BLaER1 (cell line): ENCODE data around the gene ZNF22.

Source experiments
- H3K27ac ChIP-seq: shearing (Covaris generic); formaldehyde crosslinking; 2 replicates; pipeline ENCODE4 v1.8.1; 2022
- H3K27me3 ChIP-seq: shearing (Covaris generic); formaldehyde crosslinking; 2 replicates; pipeline ENCODE4 v1.8.1; 2022
- H3K36me3 ChIP-seq: shearing (Covaris generic); formaldehyde crosslinking; 2 replicates; pipeline ENCODE4 v1.8.1; 2022
- H3K4me1 ChIP-seq: shearing (Covaris generic); formaldehyde crosslinking; 2 replicates; pipeline ENCODE4 v1.8.1; 2022
- H3K4me2 ChIP-seq: shearing (Covaris generic); formaldehyde crosslinking; 2 replicates; pipeline ENCODE4 v1.8.1; 2022
- H3K4me3 ChIP-seq: shearing (Covaris generic); formaldehyde crosslinking; 2 replicates; pipeline ENCODE4 v1.8.1; 2022
- H3K9ac ChIP-seq: shearing (Covaris generic); formaldehyde crosslinking; 2 replicates; pipeline ENCODE4 v1.8.1; 2022
- H3K9me3 ChIP-seq: shearing (Covaris generic); formaldehyde crosslinking; 2 replicates; pipeline ENCODE4 v1.8.1; 2022
- H4K20me1 ChIP-seq: shearing (Covaris generic); formaldehyde crosslinking; 2 replicates; pipeline ENCODE4 v1.8.1; 2022
- Cebpa-rat ChIP-seq: shearing (Covaris generic); IDR thresholded peaks from 2 replicates; pipeline ENCODE4 v1.8.1; 2022

Gene ZNF22

DNA sequence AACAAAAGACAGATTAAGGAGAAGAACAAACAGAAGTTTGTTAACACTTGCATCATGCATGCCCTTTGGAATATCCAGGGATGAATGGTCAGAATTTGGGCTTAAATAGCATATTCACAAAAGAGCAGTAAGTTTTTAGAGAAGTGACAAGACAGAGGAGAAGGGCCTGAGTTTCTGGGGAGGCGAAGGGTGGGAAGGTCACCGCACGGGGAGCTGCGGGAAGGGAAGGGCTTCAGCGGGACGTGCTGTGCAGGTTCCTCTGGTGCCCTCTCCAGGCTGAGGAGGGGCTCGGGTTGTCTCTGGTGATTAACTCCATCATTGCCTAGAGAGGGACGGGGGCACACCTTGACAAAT lies 10.4 kb upstream of the ZNF22 start:
- TF ChIP-seq Cebpa-rat = no peak
- H3K4me1 ChIP-seq = peaks cover 75% of the 10 kb centered on the region
- no peak overlapping the region for H3K4me3 ChIP-seq
- H3K9ac ChIP-seq = no peak overlapping the region
- peaks cover 9% of the 10 kb centered on the region; the same call in 1 of the 2 replicates for H3K36me3 ChIP-seq
- H4K20me1 ChIP-seq = no peaks in the 10 kb centered on the region
- H3K27me3 ChIP-seq = no peaks in the 10 kb centered on the region
- H3K9me3 ChIP-seq = no peaks in the 10 kb centered on the region
- H3K4me2 ChIP-seq = peak overlapping the region; percentile 50
- H3K27ac ChIP-seq = no peak overlapping the region

- H3K4me1 ChIP-seq = peaks cover 82% of the 10 kb centered on the region
- no peaks in the 10 kb centered on the region for H3K9me3 ChIP-seq
- no peak for TF ChIP-seq Cebpa-rat
- 0 out of 2 replicates have a peak overlapping the region, but pooled peaks have one; percentile 18 for H3K9ac ChIP-seq
- no peaks in the 10 kb centered on the region for H3K27me3 ChIP-seq
- H3K27ac ChIP-seq = peak overlapping the region; percentile 19; the same call in 1 of the 2 replicates
- no peaks in the 10 kb centered on the region for H4K20me1 ChIP-seq
- H3K4me2 ChIP-seq = peak overlapping the region; percentile 50; the same call in 1 of the 2 replicates
- no peak overlapping the region for H3K4me3 ChIP-seq
- H3K36me3 ChIP-seq = peaks cover 5% of the 10 kb centered on the region; the same call in 1 of the 2 replicates
Observed at GRCh38 chr10:44990965-44991364, 9.8 kb upstream of the ZNF22 start.

DNA sequence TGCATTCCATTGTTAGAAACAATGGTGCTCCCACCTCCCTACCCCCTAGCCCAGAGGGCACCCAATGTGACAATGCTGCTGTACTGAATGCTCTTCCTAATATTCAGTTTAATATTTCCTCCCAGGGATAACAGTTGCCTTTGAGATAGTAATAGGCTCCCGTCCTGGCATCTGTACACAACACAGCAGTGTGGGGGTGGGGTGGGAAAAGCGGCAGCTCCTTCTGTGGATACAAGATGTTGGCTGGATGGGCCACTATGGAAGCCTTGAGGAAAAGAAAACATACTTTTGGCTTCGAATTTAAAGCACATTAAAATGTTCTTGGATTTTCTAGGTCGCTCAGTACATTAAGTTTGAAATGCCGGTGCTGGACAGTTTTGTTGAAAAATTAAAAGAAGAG lies 9.2 kb upstream of the ZNF22 start:
- H3K4me3 ChIP-seq = no peak overlapping the region
- H3K9ac ChIP-seq = no peak overlapping the region
- H3K27me3 ChIP-seq = no peaks in the 10 kb centered on the region
- H3K9me3 ChIP-seq = no peaks in the 10 kb centered on the region
- no peak for TF ChIP-seq Cebpa-rat
- H3K27ac ChIP-seq = peak overlapping the region; percentile 19; the same call in 1 of the 2 replicates
- peaks cover 5% of the 10 kb centered on the region; the same call in 1 of the 2 replicates for H3K36me3 ChIP-seq
- no peaks in the 10 kb centered on the region for H4K20me1 ChIP-seq
- H3K4me2 ChIP-seq = peak overlapping the region; percentile 97
- peaks cover 85% of the 10 kb centered on the region for H3K4me1 ChIP-seq

GRCh38 chr10:44992070-44992731 lies 8.5 kb upstream of the ZNF22 start:
- H3K9me3 ChIP-seq = no peaks in the 10 kb centered on the region
- no peaks in the 10 kb centered on the region for H4K20me1 ChIP-seq
- peaks cover 5% of the 10 kb centered on the region; the same call in 1 of the 2 replicates for H3K36me3 ChIP-seq
- H3K27me3 ChIP-seq = no peaks in the 10 kb centered on the region
- TF ChIP-seq Cebpa-rat = no peak
- peak overlapping the region; percentile 98 for H3K27ac ChIP-seq
- H3K9ac ChIP-seq = peak overlapping the region; percentile 31
- H3K4me3 ChIP-seq = no peak overlapping the region
- H3K4me1 ChIP-seq = peaks cover 85% of the 10 kb centered on the region
- H3K4me2 ChIP-seq = peak overlapping the region; percentile 97

DNA sequence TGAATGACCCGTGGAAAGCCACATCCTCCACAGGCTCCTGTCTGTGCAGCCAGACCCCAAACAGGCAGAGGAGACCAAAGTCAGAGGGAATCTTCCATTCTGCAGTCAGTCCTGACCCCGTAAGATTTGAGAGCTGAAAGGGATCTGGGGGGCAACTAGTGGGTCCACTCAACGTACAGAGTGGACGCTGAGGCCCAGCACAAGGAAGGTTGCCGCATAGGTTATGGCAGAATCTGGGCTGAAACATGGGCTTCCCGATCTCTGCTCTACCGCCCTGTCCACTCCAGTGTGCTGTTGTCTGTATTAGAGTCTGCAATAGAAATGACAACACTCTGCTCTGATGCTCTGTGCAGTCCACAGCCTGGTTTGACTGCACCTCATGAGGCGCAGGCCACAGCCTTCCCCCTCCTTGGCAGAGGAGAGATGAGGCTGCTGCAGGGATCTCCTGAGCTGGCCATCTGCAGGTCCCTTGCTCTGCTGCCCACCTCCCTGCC lies 7.9 kb upstream of the ZNF22 start:
- H3K9me3 ChIP-seq = no peaks in the 10 kb centered on the region
- peak overlapping the region; percentile 98 for H3K27ac ChIP-seq
- H3K4me2 ChIP-seq = peak overlapping the region; percentile 97
- no peaks in the 10 kb centered on the region for H4K20me1 ChIP-seq
- peaks cover 90% of the 10 kb centered on the region for H3K4me1 ChIP-seq
- peaks cover 5% of the 10 kb centered on the region; the same call in 1 of the 2 replicates for H3K36me3 ChIP-seq
- TF ChIP-seq Cebpa-rat = no peak
- H3K27me3 ChIP-seq = no peaks in the 10 kb centered on the region
- peak overlapping the region; percentile 31 for H3K9ac ChIP-seq
- no peak overlapping the region for H3K4me3 ChIP-seq

DNA sequence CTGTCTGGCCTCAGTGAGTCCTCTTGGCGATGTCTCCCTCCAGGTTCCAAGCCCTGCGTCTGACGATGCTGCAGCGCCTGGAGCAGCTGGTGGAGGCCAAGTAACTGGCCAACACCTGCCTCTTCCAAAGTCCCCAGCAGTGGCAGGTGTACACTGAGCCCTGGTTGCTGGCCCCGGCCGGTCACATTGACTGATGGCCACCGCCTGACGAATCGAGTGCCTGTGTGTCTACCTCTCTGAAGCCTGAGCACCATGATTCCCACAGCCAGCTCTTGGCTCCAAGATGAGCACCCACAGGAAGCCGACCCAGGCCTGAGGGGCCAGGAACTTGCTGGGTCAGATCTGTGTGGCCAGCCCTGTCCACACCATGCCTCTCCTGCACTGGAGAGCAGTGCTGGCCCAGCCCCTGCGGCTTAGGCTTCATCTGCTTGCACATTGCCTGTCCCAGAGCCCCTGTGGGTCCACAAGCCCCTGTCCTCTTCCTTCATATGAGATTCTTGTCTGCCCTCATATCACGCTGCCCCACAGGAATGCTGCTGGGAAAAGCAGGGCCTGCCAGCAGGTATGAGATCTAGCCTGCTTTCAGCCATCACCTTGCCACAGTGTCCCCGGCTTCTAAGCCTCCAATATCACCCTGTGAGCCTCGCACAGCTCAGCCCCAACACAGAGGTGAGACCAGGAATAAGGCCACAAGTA lies 7.3 kb upstream of the ZNF22 start:
- Histone ChIP-seq H4K20me1 (no peaks in the 10 kb centered on the region), H3K9me3 (no peaks in the 10 kb centered on the region), H3K9ac (peak overlapping the region; percentile 31; the same call in 1 of the 2 replicates), H3K4me1 (peaks cover 96% of the 10 kb centered on the region), H3K4me3 (no peak overlapping the region), H3K27ac (peak overlapping the region; percentile 98), H3K27me3 (no peaks in the 10 kb centered on the region), H3K4me2 (peak overlapping the region; percentile 97), H3K36me3 (peaks cover 5% of the 10 kb centered on the region; the same call in 1 of the 2 replicates)
- TF ChIP-seq Cebpa-rat = no peak

DNA sequence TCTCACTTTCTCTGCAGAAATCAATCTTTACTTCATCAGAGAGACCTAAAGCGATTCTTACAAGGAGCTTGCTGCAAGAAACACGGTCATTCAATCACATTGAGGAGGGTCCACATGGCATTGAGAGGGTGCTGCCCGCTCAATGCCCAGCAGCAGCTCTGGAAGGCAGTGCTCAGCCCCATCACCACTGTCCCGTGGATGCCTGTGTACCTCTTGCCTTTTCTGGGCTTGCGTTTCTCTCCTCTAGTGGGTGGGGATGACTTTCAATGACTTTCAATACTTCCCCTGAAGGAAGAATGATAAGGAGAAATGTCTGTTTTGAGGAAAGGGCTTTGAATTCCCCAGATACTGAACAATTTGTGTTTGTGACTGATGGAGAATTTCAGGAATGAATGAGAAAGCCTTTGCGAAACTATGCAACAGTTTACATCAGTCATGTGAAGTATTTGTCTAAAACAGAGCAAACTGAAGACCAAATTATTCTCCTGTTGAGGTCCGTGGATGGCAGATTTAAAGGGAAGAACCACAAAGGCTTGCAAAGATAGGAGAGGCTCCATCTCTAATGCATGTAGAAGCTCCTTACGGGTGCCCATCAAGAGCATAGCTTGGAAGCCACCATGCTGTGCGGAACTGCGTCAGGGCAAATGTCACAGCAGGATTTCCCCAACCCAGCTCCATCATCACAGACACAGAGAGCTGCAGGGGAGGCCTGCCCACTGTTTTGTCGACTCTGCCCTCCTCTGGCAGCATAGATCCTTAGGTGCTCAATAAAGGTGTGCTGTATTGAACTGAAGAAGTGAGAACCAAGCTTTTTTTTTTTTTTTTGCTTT lies 6.6 kb upstream of the ZNF22 start:
- Histone ChIP-seq H3K4me3 (no peak overlapping the region), H3K9me3 (no peaks in the 10 kb centered on the region), H3K27me3 (no peaks in the 10 kb centered on the region), H3K27ac (peak overlapping the region; percentile 98), H4K20me1 (no peaks in the 10 kb centered on the region), H3K4me2 (peak overlapping the region; percentile 97), H3K4me1 (peaks cover 100% of the 10 kb centered on the region), H3K9ac (0 out of 2 replicates have a peak overlapping the region, but pooled peaks have one; percentile 31), H3K36me3 (peaks cover 1% of the 10 kb centered on the region; the same call in 1 of the 2 replicates)
- no peak for TF ChIP-seq Cebpa-rat

DNA sequence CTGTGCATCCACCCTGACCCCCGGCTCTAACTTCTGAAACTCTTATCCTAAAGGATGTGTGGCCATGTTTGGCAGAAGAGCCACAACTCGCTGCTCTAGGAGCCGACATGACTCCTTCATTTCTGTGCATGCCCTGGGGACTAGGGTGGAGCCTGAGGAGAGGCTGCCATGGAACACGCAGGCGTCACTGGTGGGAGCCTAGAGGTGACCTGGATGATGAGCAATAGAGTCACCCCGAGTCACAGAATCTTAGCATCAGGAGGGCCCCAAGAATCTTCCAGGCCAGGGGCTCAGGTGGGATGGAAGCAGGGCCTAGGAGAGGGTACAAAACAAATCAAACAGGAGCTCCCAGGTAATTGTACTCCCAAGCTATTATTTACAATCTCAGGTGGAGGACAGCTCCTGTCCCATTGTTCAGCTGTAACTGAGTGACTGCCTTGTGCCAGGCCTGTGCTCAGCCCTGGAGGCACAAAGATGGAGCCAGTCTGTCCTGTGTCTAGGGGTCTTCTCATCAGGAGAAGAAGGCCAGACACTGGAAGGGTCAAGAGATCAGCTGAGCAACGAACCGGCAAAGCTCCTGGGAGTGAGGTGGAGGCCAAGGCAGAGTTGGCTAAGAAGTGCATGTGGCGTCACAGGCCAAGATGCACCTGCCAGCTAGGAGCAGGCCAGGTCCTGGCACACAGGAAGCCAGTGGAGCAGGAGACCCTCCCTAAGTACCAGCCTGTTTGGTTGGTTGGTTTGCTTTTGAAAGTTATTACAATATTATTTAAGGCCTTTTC lies 5.8 kb upstream of the ZNF22 start:
- peak overlapping the region; percentile 97 for H3K4me2 ChIP-seq
- H3K9me3 ChIP-seq = no peaks in the 10 kb centered on the region
- peak overlapping the region; percentile 98 for H3K27ac ChIP-seq
- H3K9ac ChIP-seq = peak overlapping the region; percentile 82; the same call in 1 of the 2 replicates
- no peaks in the 10 kb centered on the region for H3K27me3 ChIP-seq
- peaks cover 100% of the 10 kb centered on the region for H3K4me1 ChIP-seq
- no peak for TF ChIP-seq Cebpa-rat
- H4K20me1 ChIP-seq = no peaks in the 10 kb centered on the region
- no peaks in the 10 kb centered on the region for H3K36me3 ChIP-seq
- no peak overlapping the region for H3K4me3 ChIP-seq

DNA sequence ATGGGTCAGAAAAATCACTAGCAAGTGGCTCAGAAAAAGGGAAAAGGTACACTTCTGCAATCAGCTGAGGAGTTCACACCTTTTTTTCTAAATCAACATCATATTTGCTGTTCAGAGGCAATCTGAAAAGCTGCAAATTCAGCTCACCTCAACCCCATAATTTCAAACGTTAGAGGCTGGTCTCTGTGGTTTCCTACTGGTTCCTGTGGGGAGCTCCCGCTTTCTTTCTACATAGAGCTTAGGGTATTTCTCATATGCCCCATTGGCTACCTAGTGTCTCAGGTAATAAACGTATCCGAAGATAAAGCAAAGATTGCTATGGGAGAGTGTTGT lies 5.2 kb upstream of the ZNF22 start:
- H3K4me3 ChIP-seq = no peak overlapping the region
- H3K27ac ChIP-seq = peak overlapping the region; percentile 98
- H3K36me3 ChIP-seq = no peaks in the 10 kb centered on the region
- no peaks in the 10 kb centered on the region for H3K9me3 ChIP-seq
- TF ChIP-seq Cebpa-rat = no peak
- peaks cover 98% of the 10 kb centered on the region for H3K4me1 ChIP-seq
- H4K20me1 ChIP-seq = no peaks in the 10 kb centered on the region
- peak overlapping the region; percentile 82 for H3K9ac ChIP-seq
- H3K4me2 ChIP-seq = peak overlapping the region; percentile 97
- H3K27me3 ChIP-seq = no peaks in the 10 kb centered on the region
